Measurements from ENCODE around the gene MRPS18B. TPM values are rescaled to one million over a fixed set of nuclear protein-coding genes. Genes with fewer than 3 reads are reported as not detected.

The MRPS18B gene
- total and polyA plus RNA-seq, 4 donors = 24.9 to 81.5 (median 53.6) TPM

DNA sequence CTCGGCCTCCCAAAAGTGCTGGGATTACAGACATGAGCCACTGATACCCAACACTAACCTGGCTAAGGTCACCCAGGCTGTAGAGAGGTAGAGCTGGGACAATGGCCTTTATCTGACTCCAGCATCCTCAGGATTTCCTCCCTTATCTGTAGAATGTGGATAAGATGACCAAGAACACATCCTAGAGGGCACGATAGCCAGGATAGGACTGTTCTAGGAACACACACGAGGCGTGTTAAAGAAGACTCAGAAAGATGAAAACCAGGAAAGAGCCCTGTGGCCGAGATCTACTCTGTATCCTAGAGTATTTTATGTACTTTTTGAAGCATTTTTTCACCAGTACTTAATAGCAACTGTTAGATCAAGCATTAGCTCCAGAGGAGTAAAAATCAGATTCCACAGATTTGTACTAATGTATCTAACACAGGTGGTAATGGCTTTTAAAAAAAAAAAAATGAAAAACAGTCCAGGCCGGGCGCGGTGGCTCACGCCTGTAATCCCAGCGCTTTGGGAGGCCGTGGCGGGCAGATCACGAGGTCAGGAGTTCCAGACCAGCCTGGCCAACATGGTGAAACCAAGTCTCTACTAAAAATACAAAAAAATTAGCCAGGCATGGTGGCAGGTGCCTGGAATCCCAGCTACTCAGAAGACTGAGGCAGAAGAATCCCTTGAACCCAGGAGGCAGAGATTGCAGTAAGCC, 17.9 kb upstream of the MRPS18B start:
- Histone ChIP-seq H3K4me1 (ENCODE audit: control insufficient read depth in 5 of 5, insufficient read depth in 5 of 5, low read length in 5 of 5) (peaks cover 0 to 7% (median 0%) of the 10 kb centered on the region in 5 donors), H3K4me3 (no peak overlapping the region), H3K9ac (ENCODE audit: insufficient read depth in 1 of 2, low read length in 2 of 2) (no peak overlapping the region), H3K36me3 (ENCODE audit: control insufficient read depth in 4 of 4, insufficient read depth in 4 of 4, low read length in 4 of 4) (peaks cover 28 to 46% (median 33%) of the 10 kb centered on the region in 4 donors), H3K27me3 (ENCODE audit: control insufficient read depth in 3 of 3, insufficient read depth in 3 of 3, low read length in 2 of 3) (no peaks in the 10 kb centered on the region), H3K9me3 (ENCODE audit: control insufficient read depth in 4 of 4, insufficient read depth in 3 of 4, low read length in 3 of 4) (no peaks in the 10 kb centered on the region), H3K27ac (ENCODE audit: low read depth in 1 of 2, low read length in 1 of 2) (no peak overlapping the region)
- TF ChIP-seq, protein P1, sequence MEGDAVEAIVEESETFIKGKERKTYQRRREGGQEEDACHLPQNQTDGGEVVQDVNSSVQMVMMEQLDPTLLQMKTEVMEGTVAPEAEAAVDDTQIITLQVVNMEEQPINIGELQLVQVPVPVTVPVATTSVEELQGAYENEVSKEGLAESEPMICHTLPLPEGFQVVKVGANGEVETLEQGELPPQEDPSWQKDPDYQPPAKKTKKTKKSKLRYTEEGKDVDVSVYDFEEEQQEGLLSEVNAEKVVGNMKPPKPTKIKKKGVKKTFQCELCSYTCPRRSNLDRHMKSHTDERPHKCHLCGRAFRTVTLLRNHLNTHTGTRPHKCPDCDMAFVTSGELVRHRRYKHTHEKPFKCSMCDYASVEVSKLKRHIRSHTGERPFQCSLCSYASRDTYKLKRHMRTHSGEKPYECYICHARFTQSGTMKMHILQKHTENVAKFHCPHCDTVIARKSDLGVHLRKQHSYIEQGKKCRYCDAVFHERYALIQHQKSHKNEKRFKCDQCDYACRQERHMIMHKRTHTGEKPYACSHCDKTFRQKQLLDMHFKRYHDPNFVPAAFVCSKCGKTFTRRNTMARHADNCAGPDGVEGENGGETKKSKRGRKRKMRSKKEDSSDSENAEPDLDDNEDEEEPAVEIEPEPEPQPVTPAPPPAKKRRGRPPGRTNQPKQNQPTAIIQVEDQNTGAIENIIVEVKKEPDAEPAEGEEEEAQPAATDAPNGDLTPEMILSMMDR (IDR thresholded peaks at IDR 0.05; ENCODE audit: control extremely low read depth, extremely low read depth) = no peak
- DNase-seq (no peak), ATAC-seq (ENCODE audit: insufficient read depth, low FRiP score) (no peak)
- WGBS, 2 donors = 79 to 87% methylated on average over 13 of the region's 13 CpGs

DNA sequence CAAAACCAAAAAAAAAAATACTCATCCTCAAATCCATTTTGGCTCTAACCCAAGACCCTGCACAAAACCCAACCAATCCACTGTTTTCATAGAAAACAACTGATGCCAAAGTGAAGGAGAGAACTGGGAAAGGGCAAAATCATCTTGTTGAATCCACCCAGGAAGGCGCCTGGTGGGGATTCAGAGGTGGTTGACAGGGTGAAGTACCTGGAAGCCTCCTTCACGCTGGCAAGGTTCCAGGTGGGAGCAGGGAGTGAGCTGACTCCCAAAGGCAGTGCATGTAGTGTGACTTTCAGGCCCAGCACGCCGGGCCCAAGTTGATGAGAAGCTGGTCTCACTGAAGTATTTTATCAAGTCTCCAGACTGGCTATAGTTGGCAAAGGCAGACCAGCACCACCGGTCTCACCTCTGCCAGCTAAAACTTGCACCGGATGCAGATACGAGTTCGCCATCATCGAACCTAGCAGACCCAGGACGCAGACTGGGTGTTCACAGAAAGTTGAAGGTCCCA, 17.1 kb upstream of the MRPS18B start:
- no peak overlapping the region for H3K9ac ChIP-seq (ENCODE audit: insufficient read depth in 1 of 2, low read length in 2 of 2)
- H3K27ac ChIP-seq (ENCODE audit: low read depth in 1 of 2, low read length in 1 of 2) = no peak overlapping the region
- TF ChIP-seq, protein P1 (IDR thresholded peaks at IDR 0.05; ENCODE audit: control extremely low read depth, extremely low read depth) = no peak
- no peaks in the 10 kb centered on the region for H3K9me3 ChIP-seq (ENCODE audit: control insufficient read depth in 4 of 4, insufficient read depth in 3 of 4, low read length in 3 of 4)
- peaks cover 0 to 7% (median 0%) of the 10 kb centered on the region in 5 donors for H3K4me1 ChIP-seq (ENCODE audit: control insufficient read depth in 5 of 5, insufficient read depth in 5 of 5, low read length in 5 of 5)
- ATAC-seq (ENCODE audit: insufficient read depth, low FRiP score) (no peak), DNase-seq (peak; percentile 42 to 66 (median 52))
- H3K27me3 ChIP-seq (ENCODE audit: control insufficient read depth in 3 of 3, insufficient read depth in 3 of 3, low read length in 2 of 3) = no peaks in the 10 kb centered on the region
- H3K4me3 ChIP-seq = no peak overlapping the region
- WGBS, 2 donors = 67 to 85% methylated on average over 10 of the region's 10 CpGs
- peaks cover 35 to 51% (median 38%) of the 10 kb centered on the region in 4 donors for H3K36me3 ChIP-seq (ENCODE audit: control insufficient read depth in 4 of 4, insufficient read depth in 4 of 4, low read length in 4 of 4)

DNA sequence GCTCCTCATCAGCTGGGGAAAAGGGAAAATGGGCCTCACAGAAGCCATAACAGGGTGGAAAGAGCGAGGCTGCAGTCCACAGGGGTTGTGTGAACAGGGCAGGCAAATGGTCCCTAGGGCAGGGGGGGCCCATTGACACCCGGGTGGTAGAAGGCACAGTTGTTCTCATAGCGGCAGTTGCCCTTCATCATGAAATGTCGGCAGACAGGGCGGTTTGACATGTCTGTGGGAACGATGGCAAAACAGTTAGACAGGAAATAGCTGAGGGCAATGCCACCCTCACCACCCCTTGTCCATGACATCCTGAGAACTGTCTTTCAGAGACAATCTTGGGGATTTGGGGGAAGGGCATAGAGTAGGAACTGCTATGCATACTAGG, 16.2 kb upstream of the MRPS18B start:
- Histone ChIP-seq H3K4me3 (no peak overlapping the region), H3K36me3 (ENCODE audit: control insufficient read depth in 4 of 4, insufficient read depth in 4 of 4, low read length in 4 of 4) (peaks cover 42 to 58% (median 44%) of the 10 kb centered on the region in 4 donors), H3K9me3 (ENCODE audit: control insufficient read depth in 4 of 4, insufficient read depth in 3 of 4, low read length in 3 of 4) (no peaks in the 10 kb centered on the region), H3K4me1 (ENCODE audit: control insufficient read depth in 5 of 5, insufficient read depth in 5 of 5, low read length in 5 of 5) (peaks cover 0 to 7% (median 0%) of the 10 kb centered on the region in 5 donors), H3K9ac (ENCODE audit: insufficient read depth in 1 of 2, low read length in 2 of 2) (no peak overlapping the region), H3K27ac (ENCODE audit: low read depth in 1 of 2, low read length in 1 of 2) (no peak overlapping the region), H3K27me3 (ENCODE audit: control insufficient read depth in 3 of 3, insufficient read depth in 3 of 3, low read length in 2 of 3) (no peaks in the 10 kb centered on the region)
- DNase-seq (no peak), ATAC-seq (ENCODE audit: insufficient read depth, low FRiP score) (no peak)
- TF ChIP-seq, protein P1 (IDR thresholded peaks at IDR 0.05; ENCODE audit: control extremely low read depth, extremely low read depth) = no peak
- 27 to 58% methylated on average over 6 of the region's 6 CpGs for WGBS, 2 donors

Data from lung (tissue), 12 donors.